Subcutaneous abdominal adipose tissue (tissue), 5 donors: ENCODE data around the gene FAM193B.

ENCODE experiments used
- H3K27ac ChIP-seq: one replicate; pipeline ENCODE4 v1.7.0; 2013; ENCODE audit warnings: low read depth, mild to moderate bottlenecking, inconsistent platforms, low read length, moderate library complexity
- H3K27me3 ChIP-seq, 5 donors: one replicate each; pipeline ENCODE4 v1.7.0; 2013; ENCODE audit warnings: low read length in 5 of 5, inconsistent platforms in 1 of 5; ENCODE audit not compliant: control insufficient read depth in 5 of 5, insufficient read depth in 4 of 5
- H3K36me3 ChIP-seq, 5 donors: one replicate each; pipeline ENCODE4 v1.7.0; 2013; ENCODE audit warnings: low read length in 5 of 5; ENCODE audit not compliant: control insufficient read depth in 5 of 5, insufficient read depth in 5 of 5
- H3K4me1 ChIP-seq, 5 donors: one replicate each; pipeline ENCODE4 v1.7.0; 2013; ENCODE audit warnings: low read length in 5 of 5, mild to moderate bottlenecking in 3 of 5, moderate library complexity in 1 of 5; ENCODE audit not compliant: control insufficient read depth in 5 of 5, insufficient read depth in 5 of 5
- H3K4me3 ChIP-seq, 5 donors: one replicate each; pipeline ENCODE4 v1.7.0; 2013; ENCODE audit warnings: low read length in 5 of 5, low read depth in 1 of 5
- H3K9ac ChIP-seq, 5 donors: one replicate each; pipeline ENCODE4 v1.7.0; 2013; ENCODE audit warnings: low read length in 5 of 5, mild to moderate bottlenecking in 4 of 5, moderate library complexity in 3 of 5
- H3K9me3 ChIP-seq, 5 donors: one replicate each; pipeline ENCODE4 v1.7.0; 2013; ENCODE audit warnings: low read length in 5 of 5; ENCODE audit not compliant: control insufficient read depth in 5 of 5
- donor health status: healthy.
- donor health status: healthy.
- donor health status: healthy.
- donor health status: healthy.
- donor health status: healthy.

Gene FAM193B

GRCh38 chr5:177474846-177475562, 79.4 kb downstream of the FAM193B start:
- H3K9me3 ChIP-seq = no peaks in the 10 kb centered on the region
- no peak overlapping the region for H3K4me3 ChIP-seq
- peaks cover 0 to 4% (median 0%) of the 10 kb centered on the region in 5 donors for H3K36me3 ChIP-seq
- H3K4me1 ChIP-seq = peaks cover 7 to 60% (median 49%) of the 10 kb centered on the region in 5 donors
- H3K27ac ChIP-seq = no peak overlapping the region
- no peak overlapping the region for H3K9ac ChIP-seq
- H3K27me3 ChIP-seq = no peaks in the 10 kb centered on the region

- no peak overlapping the region for H3K9ac ChIP-seq
- H3K36me3 ChIP-seq = peaks cover 0 to 4% (median 0%) of the 10 kb centered on the region in 5 donors
- no peak overlapping the region for H3K27ac ChIP-seq
- H3K27me3 ChIP-seq = no peaks in the 10 kb centered on the region
- no peak overlapping the region for H3K4me3 ChIP-seq
- H3K9me3 ChIP-seq = no peaks in the 10 kb centered on the region
- H3K4me1 ChIP-seq = peaks cover 4 to 59% (median 49%) of the 10 kb centered on the region in 5 donors
Observed at GRCh38 chr5:177474002-177474476, 80.3 kb downstream of the FAM193B start.

- H3K27ac ChIP-seq = peak within 1 kb of the TSS; percentile 41
- H3K9ac ChIP-seq = peak within 1 kb of the TSS in 4 of 5 donors; percentile 25 to 72 (median 50)
- H3K4me1 ChIP-seq = peaks cover 2 to 56% (median 47%) of the 10 kb centered on the region in 5 donors
- peak within 1 kb of the TSS; percentile 29 to 68 (median 67) for H3K4me3 ChIP-seq
- H3K27me3 ChIP-seq = no peaks in the 10 kb centered on the region
- H3K9me3 ChIP-seq = no peaks in the 10 kb centered on the region
- H3K36me3 ChIP-seq = peaks cover 0 to 5% (median 0%) of the 10 kb centered on the region in 5 donors
Observed at GRCh38 chr5:177473443-177474001, 80.8 kb downstream of the FAM193B start, which contains the start of gene DBN1. TSS of gene DBN1 (minus strand) at chr5:177473634. CDS start at chr5:177473521, 113 bp downstream.

- H3K4me3 ChIP-seq = peak overlapping the region; percentile 29 to 68 (median 67)
- H3K4me1 ChIP-seq = peaks cover 2 to 50% (median 47%) of the 10 kb centered on the region in 5 donors
- H3K27me3 ChIP-seq = no peaks in the 10 kb centered on the region
- peaks cover 0 to 8% (median 6%) of the 10 kb centered on the region in 5 donors for H3K36me3 ChIP-seq
- peak overlapping the region in 4 of 5 donors; percentile 25 to 72 (median 50) for H3K9ac ChIP-seq
- H3K27ac ChIP-seq = peak overlapping the region; percentile 41
- H3K9me3 ChIP-seq = no peaks in the 10 kb centered on the region
Observed at GRCh38 chr5:177472460-177473442, 81.6 kb downstream of the FAM193B start.

- peak overlapping the region; percentile 57 for H3K27ac ChIP-seq
- peaks cover 0 to 17% (median 15%) of the 10 kb centered on the region in 5 donors for H3K36me3 ChIP-seq
- H3K4me3 ChIP-seq = peak overlapping the region; percentile 29 to 68 (median 67)
- H3K4me1 ChIP-seq = peaks cover 2 to 46% (median 43%) of the 10 kb centered on the region in 5 donors
- peak overlapping the region in 4 of 5 donors; percentile 25 to 72 (median 50) for H3K9ac ChIP-seq
- no peaks in the 10 kb centered on the region for H3K9me3 ChIP-seq
- no peaks in the 10 kb centered on the region for H3K27me3 ChIP-seq
Observed at GRCh38 chr5:177471610-177472356, 82.6 kb downstream of the FAM193B start.

GRCh38 chr5:177470759-177471536, 83.4 kb downstream of the FAM193B start:
- Histone ChIP-seq H3K9me3 (no peaks in the 10 kb centered on the region), H3K4me1 (peaks cover 2 to 46% (median 43%) of the 10 kb centered on the region in 5 donors), H3K4me3 (peak overlapping the region in 4 of 5 donors; percentile 17 to 68 (median 58)), H3K27me3 (no peaks in the 10 kb centered on the region), H3K27ac (peak overlapping the region; percentile 57), H3K9ac (peak overlapping the region in 2 of 5 donors; percentile 38 to 47), H3K36me3 (peaks cover 0 to 25% (median 23%) of the 10 kb centered on the region in 5 donors)
